Measurements from ENCODE around the gene BIN2. TPM values are rescaled to one million over a fixed set of nuclear protein-coding genes. Genes with fewer than 3 reads are reported as not detected.

Gene BIN2
- total and polyA plus RNA-seq, 2 of the 13 experiments (the other 11 are each of a cell fraction or from before 2014, with no cell fraction given) = not detected

- POLR2A ChIA-PET = no interaction called here
- H2AFZ ChIP-seq (ENCODE audit: low read length) = no peak overlapping the region
Measured at GRCh38 chr12:51368640-51369517, 44.9 kb upstream of the BIN2 start.

GRCh38 chr12:51365276-51365675 lies 41.3 kb upstream of the BIN2 start:
- ChIA-PET CTCF (ENCODE audit: low intra/inter-chr PET ratio, low total read pairs) (no interaction called here), POLR2A (no interaction called here)
- no peak for FAIRE-seq
- intact Hi-C loops (cut with micrococcal nuclease; ENCODE audit: unreplicated experiment) = no loop called here
- BruUV-seq (replicated peaks) = no TSS peak
- ATAC-seq = no peak
- H3K4me2 ChIP-seq (ENCODE audit: low read depth, low read length) = no peak overlapping the region
- H3K36me3 ChIP-seq (replicated peaks in 1 of 2; ENCODE audit: control insufficient read depth in 1 of 2, insufficient read depth in 2 of 2, low read length in 2 of 2) = no peaks in the 10 kb centered on the region
- H4K20me1 ChIP-seq (ENCODE audit: insufficient read depth, low read length) = no peaks in the 10 kb centered on the region
- 0 out of 5 replicates have a peak, but pooled peaks cover 0 to 2% of the 10 kb centered on the region in 2 experiments for H3K27me3 ChIP-seq (ENCODE audit: control insufficient read depth in 1 of 2, insufficient read depth in 2 of 2, low read length in 2 of 2)
- no peaks in the 10 kb centered on the region for H3K79me2 ChIP-seq (ENCODE audit: insufficient read depth, low read length)
- no peak overlapping the region for H3K9ac ChIP-seq (ENCODE audit: insufficient read depth, low read depth, low read length)
- H2AFZ ChIP-seq (ENCODE audit: low read length) = no peak overlapping the region
- in situ Hi-C loops (cut with HindIII; ENCODE audit: extremely low pct_ligation_motif_present, low pct_unique_long_range_greater_than_20kb) = no loop called here
- no peak for DNase-seq (ENCODE audit: low spot score)
- H3K4me1 ChIP-seq (ENCODE audit: insufficient read depth, low read length) = peaks cover 47% of the 10 kb centered on the region
- WGBS (ENCODE audit: low lambda C conversion rate) = 87% methylated on average over 4 of the region's 10 CpGs
- no peak overlapping the region for H3K27ac ChIP-seq (ENCODE audit: extremely low read length, insufficient read depth, low read length)
- no peak overlapping the region for H3K4me3 ChIP-seq (replicated peaks in 1 of 3; ENCODE audit: insufficient read depth in 1 of 3, low read depth in 2 of 3, low read length in 3 of 3)
- H3K9me3 ChIP-seq (ENCODE audit: low read length) = no peaks in the 10 kb centered on the region
- no peak for TF ChIP-seq FOXK1 (CRISPR knock-in tag; IDR thresholded peaks at IDR 0.05; ENCODE audit: borderline replicate concordance, low read depth)
- TF ChIP-seq SMAD9 (CRISPR knock-in tag; IDR thresholded peaks at IDR 0.05) = no peak
- TF ChIP-seq ZSCAN5A (CRISPR knock-in tag; IDR thresholded peaks at IDR 0.05; ENCODE audit: borderline replicate concordance) = no peak
- TF ChIP-seq FOXA1 (IDR thresholded peaks at IDR 0.05) = no peak
- TF ChIP-seq FOXA1 (CRISPR knock-in tag; IDR thresholded peaks at IDR 0.05) = no peak
- no peak for TF ChIP-seq ZNF124 (CRISPR knock-in tag; IDR thresholded peaks at IDR 0.05)
- TF ChIP-seq AFF4 (CRISPR knock-in tag; IDR thresholded peaks at IDR 0.05) = no peak
- no peak for TF ChIP-seq NR2C2 (CRISPR knock-in tag; IDR thresholded peaks at IDR 0.05; ENCODE audit: borderline replicate concordance)
- TF ChIP-seq SIX4 (CRISPR knock-in tag; IDR thresholded peaks at IDR 0.05) = no peak
- no peak for TF ChIP-seq RFX5 (IDR thresholded peaks at IDR 0.05; ENCODE audit: low read depth, low read length)

More at GRCh38 chr12:51368640-51369517, 44.9 kb upstream of the BIN2 start:
- Histone ChIP-seq H3K4me1 (ENCODE audit: insufficient read depth, low read length) (peaks cover 29% of the 10 kb centered on the region), H3K4me2 (ENCODE audit: low read depth, low read length) (no peak overlapping the region), H3K9me3 (ENCODE audit: low read length) (no peaks in the 10 kb centered on the region), H3K79me2 (ENCODE audit: insufficient read depth, low read length) (no peaks in the 10 kb centered on the region), H3K27me3 (ENCODE audit: control insufficient read depth in 1 of 2, insufficient read depth in 2 of 2, low read length in 2 of 2) (0 out of 5 replicates have a peak, but pooled peaks cover 0 to 2% of the 10 kb centered on the region in 2 experiments), H4K20me1 (ENCODE audit: insufficient read depth, low read length) (no peaks in the 10 kb centered on the region), H3K4me3 (replicated peaks in 1 of 3; ENCODE audit: insufficient read depth in 1 of 3, low read depth in 2 of 3, low read length in 3 of 3) (no peak overlapping the region), H3K27ac (ENCODE audit: extremely low read length, insufficient read depth, low read length) (no peak overlapping the region), H3K36me3 (replicated peaks in 1 of 2; ENCODE audit: control insufficient read depth in 1 of 2, insufficient read depth in 2 of 2, low read length in 2 of 2) (no peaks in the 10 kb centered on the region), H3K9ac (ENCODE audit: insufficient read depth, low read depth, low read length) (no peak overlapping the region)
- ATAC-seq = no peak
- no peak for TF ChIP-seq TOE1 (CRISPR knock-in tag; IDR thresholded peaks at IDR 0.05)
- no peak for TF ChIP-seq SKI (IDR thresholded peaks at IDR 0.05; ENCODE audit: partially characterized antibody)
- TF ChIP-seq ZNF296 (CRISPR knock-in tag; conservative IDR thresholded peaks at IDR 0.05) = no peak
- TF ChIP-seq PAF1 (CRISPR knock-in tag; IDR thresholded peaks at IDR 0.05) = no peak
- no peak for TF ChIP-seq KDM4B (CRISPR knock-in tag; IDR thresholded peaks at IDR 0.05)
- TF ChIP-seq ZNF605 (CRISPR knock-in tag; IDR thresholded peaks at IDR 0.05) = no peak
- no peak for TF ChIP-seq ZSCAN25 (CRISPR knock-in tag; IDR thresholded peaks at IDR 0.05)
- in situ Hi-C loops (cut with HindIII; ENCODE audit: extremely low pct_ligation_motif_present, low pct_unique_long_range_greater_than_20kb) = no loop called here
- 85% methylated on average over 15 of the region's 17 CpGs for WGBS (ENCODE audit: low lambda C conversion rate)
- FAIRE-seq = no peak
- intact Hi-C loops (cut with micrococcal nuclease; ENCODE audit: unreplicated experiment) = no loop called here
- CTCF ChIA-PET (ENCODE audit: low intra/inter-chr PET ratio, low total read pairs) = no interaction called here
- BruUV-seq (replicated peaks) = no TSS peak
- DNase-seq (ENCODE audit: low spot score) = no peak

All from HepG2 (cell line).